ENCODE measurements around the gene ANKLE1.

The ANKLE1 gene, protein sequence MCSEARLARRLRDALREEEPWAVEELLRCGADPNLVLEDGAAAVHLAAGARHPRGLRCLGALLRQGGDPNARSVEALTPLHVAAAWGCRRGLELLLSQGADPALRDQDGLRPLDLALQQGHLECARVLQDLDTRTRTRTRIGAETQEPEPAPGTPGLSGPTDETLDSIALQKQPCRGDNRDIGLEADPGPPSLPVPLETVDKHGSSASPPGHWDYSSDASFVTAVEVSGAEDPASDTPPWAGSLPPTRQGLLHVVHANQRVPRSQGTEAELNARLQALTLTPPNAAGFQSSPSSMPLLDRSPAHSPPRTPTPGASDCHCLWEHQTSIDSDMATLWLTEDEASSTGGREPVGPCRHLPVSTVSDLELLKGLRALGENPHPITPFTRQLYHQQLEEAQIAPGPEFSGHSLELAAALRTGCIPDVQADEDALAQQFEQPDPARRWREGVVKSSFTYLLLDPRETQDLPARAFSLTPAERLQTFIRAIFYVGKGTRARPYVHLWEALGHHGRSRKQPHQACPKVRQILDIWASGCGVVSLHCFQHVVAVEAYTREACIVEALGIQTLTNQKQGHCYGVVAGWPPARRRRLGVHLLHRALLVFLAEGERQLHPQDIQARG

DNA sequence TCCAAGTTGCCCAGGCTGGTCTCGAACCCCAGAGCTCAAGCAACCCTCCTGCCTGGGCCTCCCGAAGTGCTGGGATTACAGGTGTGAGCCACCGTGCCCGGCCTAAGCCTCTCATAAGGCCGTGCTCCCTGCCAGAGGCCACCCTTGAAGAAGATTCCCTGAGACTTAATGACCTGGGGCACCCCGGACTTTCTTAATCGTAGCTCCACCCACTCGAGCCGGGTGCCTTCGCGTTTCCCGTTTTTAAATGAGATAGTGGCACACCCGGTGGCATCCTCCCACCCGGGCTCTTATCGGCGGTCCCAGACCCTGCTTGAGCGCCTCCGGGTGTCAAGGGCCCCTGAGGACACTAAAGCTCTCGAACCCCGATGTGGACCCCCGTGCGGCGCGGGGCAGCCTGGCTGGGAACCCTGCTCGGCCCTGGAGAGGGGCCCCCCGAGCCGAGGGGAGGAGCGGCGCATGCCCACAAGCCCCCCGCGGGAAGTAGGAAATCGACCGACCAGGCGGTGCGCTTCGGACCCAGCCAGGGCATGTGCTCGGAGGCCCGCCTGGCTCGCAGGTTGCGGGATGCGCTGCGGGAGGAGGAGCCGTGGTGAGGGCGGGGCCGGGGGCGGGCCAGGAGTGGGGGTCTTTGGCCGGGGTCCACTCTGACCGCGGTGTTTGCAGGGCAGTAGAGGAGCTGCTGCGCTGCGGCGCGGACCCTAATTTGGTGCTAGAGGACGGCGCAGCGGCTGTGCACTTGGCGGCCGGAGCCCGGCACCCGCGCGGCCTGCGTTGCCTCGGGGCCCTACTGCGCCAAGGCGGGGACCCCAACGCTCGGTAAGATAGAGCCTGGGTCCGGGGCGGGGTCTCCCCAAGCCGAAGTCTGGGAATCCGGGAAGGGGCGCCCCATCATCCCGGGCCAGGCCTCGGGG lies at the start of gene ANKLE1:
Gene ANKLE1 (plus strand): TSS at position 511 of the 914 bp plus-strand sequence. CDS start 20 bp downstream, at position 531.
- TF ChIP-seq, protein P1, sequence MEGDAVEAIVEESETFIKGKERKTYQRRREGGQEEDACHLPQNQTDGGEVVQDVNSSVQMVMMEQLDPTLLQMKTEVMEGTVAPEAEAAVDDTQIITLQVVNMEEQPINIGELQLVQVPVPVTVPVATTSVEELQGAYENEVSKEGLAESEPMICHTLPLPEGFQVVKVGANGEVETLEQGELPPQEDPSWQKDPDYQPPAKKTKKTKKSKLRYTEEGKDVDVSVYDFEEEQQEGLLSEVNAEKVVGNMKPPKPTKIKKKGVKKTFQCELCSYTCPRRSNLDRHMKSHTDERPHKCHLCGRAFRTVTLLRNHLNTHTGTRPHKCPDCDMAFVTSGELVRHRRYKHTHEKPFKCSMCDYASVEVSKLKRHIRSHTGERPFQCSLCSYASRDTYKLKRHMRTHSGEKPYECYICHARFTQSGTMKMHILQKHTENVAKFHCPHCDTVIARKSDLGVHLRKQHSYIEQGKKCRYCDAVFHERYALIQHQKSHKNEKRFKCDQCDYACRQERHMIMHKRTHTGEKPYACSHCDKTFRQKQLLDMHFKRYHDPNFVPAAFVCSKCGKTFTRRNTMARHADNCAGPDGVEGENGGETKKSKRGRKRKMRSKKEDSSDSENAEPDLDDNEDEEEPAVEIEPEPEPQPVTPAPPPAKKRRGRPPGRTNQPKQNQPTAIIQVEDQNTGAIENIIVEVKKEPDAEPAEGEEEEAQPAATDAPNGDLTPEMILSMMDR (IDR thresholded peaks at IDR 0.05; ENCODE audit: extremely low read depth, insufficient read depth, missing control alignments): no peak
- peak; percentile 84 for DNase-seq (ENCODE audit: low spot score)
- in situ Hi-C loops (cut with MboI; ENCODE audit: low pct_unique_long_range_greater_than_20kb, low sequenced_read_pairs, unreplicated experiment): no loop called here

DNA sequence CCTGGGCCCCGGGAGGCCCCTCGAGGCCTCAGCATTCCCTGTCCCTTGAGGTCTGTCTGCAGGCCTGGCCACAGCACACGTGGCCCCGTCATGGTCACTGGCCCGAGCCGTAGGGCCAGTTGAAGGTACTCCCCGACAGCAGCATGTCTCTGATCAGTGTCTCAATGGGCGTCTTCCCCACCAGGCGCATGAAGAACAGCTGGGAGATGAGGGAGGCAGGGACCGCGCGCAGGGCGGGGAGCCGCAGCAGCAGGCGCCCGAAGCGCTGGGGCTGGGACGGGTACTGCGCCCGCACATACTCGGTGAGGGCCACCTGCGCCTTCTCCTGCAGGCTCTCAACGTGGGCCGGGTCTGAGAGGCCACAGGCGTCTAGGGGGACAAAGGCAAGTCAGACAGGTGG lies 49.4 kb upstream of the ANKLE1 start:
- in situ Hi-C loops (cut with MboI; ENCODE audit: low pct_unique_long_range_greater_than_20kb, low sequenced_read_pairs, unreplicated experiment): no loop called here
- TF ChIP-seq, protein P1 (IDR thresholded peaks at IDR 0.05; ENCODE audit: extremely low read depth, insufficient read depth, missing control alignments): no peak
- DNase-seq (ENCODE audit: low spot score): no peak

DNA sequence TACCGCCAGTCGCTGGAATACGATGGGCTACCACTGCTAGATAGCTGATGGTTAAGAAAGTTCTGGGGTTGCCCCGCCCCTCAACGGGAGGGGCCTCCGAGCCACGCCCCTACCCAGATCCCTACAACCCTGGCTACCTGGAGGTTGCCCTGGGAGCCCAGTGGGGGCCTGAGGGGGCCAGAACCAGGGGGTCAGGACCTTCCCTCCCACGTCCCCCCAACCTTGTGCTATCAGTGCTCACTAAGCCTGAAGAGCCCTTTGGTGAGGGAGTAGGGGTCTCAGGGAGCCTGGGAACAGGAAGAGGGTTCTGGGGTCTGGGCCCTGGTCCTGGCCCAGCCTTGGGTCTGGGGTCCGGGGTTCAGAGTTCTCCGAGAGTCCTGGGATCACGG lies 46.8 kb upstream of the ANKLE1 start:
- peak; percentile 79 for DNase-seq (ENCODE audit: low spot score)
- TF ChIP-seq, protein P1 (IDR thresholded peaks at IDR 0.05; ENCODE audit: extremely low read depth, insufficient read depth, missing control alignments): no peak
- in situ Hi-C loops (cut with MboI; ENCODE audit: low pct_unique_long_range_greater_than_20kb, low sequenced_read_pairs, unreplicated experiment): no loop called here

DNA sequence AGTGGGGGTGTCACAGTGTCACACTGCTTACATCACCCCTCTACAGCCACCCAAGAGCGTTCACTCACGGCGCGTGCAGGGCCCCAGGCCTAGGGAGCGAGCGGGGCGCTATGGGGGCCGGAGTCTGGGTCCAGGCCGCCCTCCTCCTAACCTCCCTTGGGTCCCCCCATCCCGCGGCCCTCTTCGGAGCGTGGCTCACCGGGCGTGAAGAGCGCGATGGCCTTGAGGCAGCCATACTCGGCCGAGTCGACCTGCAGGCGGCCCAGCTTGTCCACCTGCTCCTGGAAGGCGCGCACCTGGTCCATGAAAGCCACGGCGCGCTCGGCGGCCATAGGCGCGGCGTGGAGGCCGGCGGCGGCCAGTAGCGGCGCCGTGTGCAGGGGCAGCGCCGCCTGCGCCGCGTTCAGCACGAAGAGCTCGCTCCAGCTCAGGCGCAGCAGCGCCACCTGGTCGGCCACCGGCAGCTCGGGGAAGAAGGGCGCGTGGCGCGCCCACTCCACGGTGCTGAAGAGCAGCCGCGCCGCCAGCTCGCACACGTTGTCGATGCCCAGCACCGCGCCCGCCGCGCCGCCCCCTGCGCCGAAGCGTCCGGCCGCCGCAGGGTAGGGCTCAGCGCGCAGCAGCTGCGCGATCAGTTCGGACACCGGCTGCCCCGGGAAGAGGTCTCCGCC lies 46.3 kb upstream of the ANKLE1 start:
- DNase-seq (ENCODE audit: low spot score): peak; percentile 84
- TF ChIP-seq, protein P1 (IDR thresholded peaks at IDR 0.05; ENCODE audit: extremely low read depth, insufficient read depth, missing control alignments): peak; percentile 91
- in situ Hi-C loops (cut with MboI; ENCODE audit: low pct_unique_long_range_greater_than_20kb, low sequenced_read_pairs, unreplicated experiment): no loop called here

- TF ChIP-seq, protein P1 (IDR thresholded peaks at IDR 0.05; ENCODE audit: extremely low read depth, insufficient read depth, missing control alignments): no peak
- no peak for DNase-seq (ENCODE audit: low spot score)
- in situ Hi-C loops (cut with MboI; ENCODE audit: low pct_unique_long_range_greater_than_20kb, low sequenced_read_pairs, unreplicated experiment): no loop called here
Measured at GRCh38 chr19:17235971-17236777, 45.5 kb upstream of the ANKLE1 start.

Data from GM13977 (cell line).